ENCODE results near the gene KPNA4.

GRCh38 chr3:160565442-160566403 lies at the start of gene KPNA4:
- TF ChIP-seq POLR2A (IDR thresholded peaks at IDR 0.05): peak; percentile 66 to 91
- TF ChIP-seq, protein P1, sequence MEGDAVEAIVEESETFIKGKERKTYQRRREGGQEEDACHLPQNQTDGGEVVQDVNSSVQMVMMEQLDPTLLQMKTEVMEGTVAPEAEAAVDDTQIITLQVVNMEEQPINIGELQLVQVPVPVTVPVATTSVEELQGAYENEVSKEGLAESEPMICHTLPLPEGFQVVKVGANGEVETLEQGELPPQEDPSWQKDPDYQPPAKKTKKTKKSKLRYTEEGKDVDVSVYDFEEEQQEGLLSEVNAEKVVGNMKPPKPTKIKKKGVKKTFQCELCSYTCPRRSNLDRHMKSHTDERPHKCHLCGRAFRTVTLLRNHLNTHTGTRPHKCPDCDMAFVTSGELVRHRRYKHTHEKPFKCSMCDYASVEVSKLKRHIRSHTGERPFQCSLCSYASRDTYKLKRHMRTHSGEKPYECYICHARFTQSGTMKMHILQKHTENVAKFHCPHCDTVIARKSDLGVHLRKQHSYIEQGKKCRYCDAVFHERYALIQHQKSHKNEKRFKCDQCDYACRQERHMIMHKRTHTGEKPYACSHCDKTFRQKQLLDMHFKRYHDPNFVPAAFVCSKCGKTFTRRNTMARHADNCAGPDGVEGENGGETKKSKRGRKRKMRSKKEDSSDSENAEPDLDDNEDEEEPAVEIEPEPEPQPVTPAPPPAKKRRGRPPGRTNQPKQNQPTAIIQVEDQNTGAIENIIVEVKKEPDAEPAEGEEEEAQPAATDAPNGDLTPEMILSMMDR (IDR thresholded peaks at IDR 0.05): no peak

Data from adrenal gland (tissue), 5 donors.